Measurements from ENCODE around the gene KDM4D.
"Not testable (repeated sequence)": the region's sequence is repeated elsewhere in the genome, so short reads cannot be mapped to it uniquely, and the experiment has no call there.

The KDM4D gene

GRCh38 chr11:94959179-94959578 lies 14.3 kb upstream of the KDM4D start:
- no peak for DNase-seq

- DNase-seq: no peak
Measured at GRCh38 chr11:94960488-94960887, 13.0 kb upstream of the KDM4D start.

GRCh38 chr11:94961255-94961654 lies 12.3 kb upstream of the KDM4D start:
- DNase-seq: no peak

- DNase-seq: no peak
Measured at GRCh38 chr11:94964934-94965333, 8.6 kb upstream of the KDM4D start.

- DNase-seq: no peak
Measured at GRCh38 chr11:94968334-94968958, 5.1 kb upstream of the KDM4D start.

- DNase-seq: no peak
Measured at GRCh38 chr11:94972700-94973098, 810 bp upstream of the KDM4D start.

GRCh38 chr11:94974178-94974577 lies 669 bp downstream of the KDM4D start:
- DNase-seq: no peak

GRCh38 chr11:94975599-94975998 lies 2.1 kb downstream of the KDM4D start:
- no peak for DNase-seq

- DNase-seq: no peak
Measured at GRCh38 chr11:94987378-94987777, 13.9 kb downstream of the KDM4D start.

- no peak for DNase-seq
Measured at GRCh38 chr11:94988748-94989147, 15.2 kb downstream of the KDM4D start.

GRCh38 chr11:94993400-94993943 lies 20.0 kb downstream of the KDM4D start:
- no peak for DNase-seq

GRCh38 chr11:94997437-94997836 lies 23.9 kb downstream of the KDM4D start:
- DNase-seq: no peak

- DNase-seq: no peak
Measured at GRCh38 chr11:94998285-94998684, 24.8 kb downstream of the KDM4D start.

GRCh38 chr11:95003716-95004115 lies 30.2 kb downstream of the KDM4D start:
- DNase-seq: no peak

GRCh38 chr11:95005642-95006041 lies 32.1 kb downstream of the KDM4D start:
- DNase-seq: no peak

GRCh38 chr11:95011376-95011775 lies 37.9 kb downstream of the KDM4D start:
- DNase-seq: no peak

- no peak for DNase-seq
Measured at GRCh38 chr11:95014184-95014821, 40.8 kb downstream of the KDM4D start.

- no peak for DNase-seq
Measured at GRCh38 chr11:95016139-95016538, 42.6 kb downstream of the KDM4D start.

GRCh38 chr11:95021468-95021867 lies 48.0 kb downstream of the KDM4D start:
- DNase-seq: not testable (repeated sequence)

- DNase-seq: no peak
Measured at GRCh38 chr11:95024958-95025357, 51.4 kb downstream of the KDM4D start, which contains the start of gene KDM4E. Gene KDM4E (plus strand): TSS chr11:95025258. CDS start chr11:95025558, 300 bp downstream.

GRCh38 chr11:95025594-95025993 lies 52.1 kb downstream of the KDM4D start:
- DNase-seq: not testable (repeated sequence)

GRCh38 chr11:95028357-95028756 lies 54.8 kb downstream of the KDM4D start:
- DNase-seq: no peak

- no peak for DNase-seq
Measured at GRCh38 chr11:95033051-95033450, 59.5 kb downstream of the KDM4D start.

GRCh38 chr11:95035316-95035715 lies 61.8 kb downstream of the KDM4D start:
- DNase-seq: no peak

All from stimulated activated CD4-positive, alpha-beta T cell treated with anti-CD3 and anti-CD28 coated beads, Interleukin-2, amount 100 ng/mL, for 48 hours (primary cell).